AG08395 (cell line): Measurements from ENCODE around the gene AANAT.

Experiments used
- DNase-seq: peaks from one replicate; pipeline ENCODE4 v3.0.0; 2012; ENCODE audit warnings: mixed read lengths, low spot score

The AANAT gene

GRCh38 chr17:76467366-76467765 lies at the start of gene AANAT:
TSS of gene AANAT (plus strand) at chr17:76467603. CDS start at chr17:76468747, 1,144 bp downstream.
- DNase-seq: no peak

- DNase-seq: no peak
These were observed 47.7 kb upstream of the AANAT start for GRCh38 chr17:76419576-76420260.

- DNase-seq: no peak
These were observed 46.9 kb upstream of the AANAT start for GRCh38 chr17:76420356-76421043.

- peak; percentile 54 for DNase-seq
These were observed 46.4 kb upstream of the AANAT start for GRCh38 chr17:76421044-76421407.

- no peak for DNase-seq
These were observed 45.0 kb upstream of the AANAT start for GRCh38 chr17:76422406-76422805.

GRCh38 chr17:76422860-76423259 lies 44.5 kb upstream of the AANAT start:
- DNase-seq: no peak

- DNase-seq: no peak
These were observed 40.5 kb upstream of the AANAT start for GRCh38 chr17:76426853-76427252.

GRCh38 chr17:76427501-76428231 lies 39.7 kb upstream of the AANAT start:
- peak; percentile 44 for DNase-seq

- no peak for DNase-seq
These were observed 38.9 kb upstream of the AANAT start for GRCh38 chr17:76428511-76428910.

GRCh38 chr17:76431509-76431908 lies 35.9 kb upstream of the AANAT start:
- DNase-seq: no peak

- DNase-seq: no peak
These were observed 35.4 kb upstream of the AANAT start for GRCh38 chr17:76432004-76432403.

GRCh38 chr17:76432712-76433336 lies 34.6 kb upstream of the AANAT start:
- no peak for DNase-seq

GRCh38 chr17:76433693-76434092 lies 33.7 kb upstream of the AANAT start:
- no peak for DNase-seq

- DNase-seq: no peak
These were observed 32.5 kb upstream of the AANAT start for GRCh38 chr17:76434870-76435269.

GRCh38 chr17:76435751-76436150 lies 31.7 kb upstream of the AANAT start:
- no peak for DNase-seq

GRCh38 chr17:76437467-76438402 lies 29.7 kb upstream of the AANAT start:
- no peak for DNase-seq

- no peak for DNase-seq
These were observed 28.5 kb upstream of the AANAT start for GRCh38 chr17:76438906-76439305.

GRCh38 chr17:76439314-76439928 lies 28.0 kb upstream of the AANAT start:
- no peak for DNase-seq

GRCh38 chr17:76440751-76441362 lies 26.5 kb upstream of the AANAT start:
- DNase-seq: no peak

- no peak for DNase-seq
These were observed 25.6 kb upstream of the AANAT start for GRCh38 chr17:76441686-76442340.
